Chondrocyte (in vitro differentiated cells): ENCODE measurements around the gene SPON1. TPM values are rescaled to one million over a fixed set of nuclear protein-coding genes. Genes with fewer than 3 reads are reported as not detected.

Experiments used
- DNase-seq: peaks from one replicate; pipeline ENCODE4 v3.0.0; 2021; ENCODE audit warnings: mixed read lengths, low spot score
- H3K27ac Mint-ChIP-seq: one replicate; pipeline ENCODE4 v1.8.0; 2021; ENCODE audit warnings: mild to moderate bottlenecking, moderate library complexity, mixed read lengths; ENCODE audit not compliant: unreplicated experiment
- H3K27me3 Mint-ChIP-seq: 2 replicates; pipeline ENCODE4 v1.8.0; 2021; ENCODE audit warnings: low read depth, mixed read lengths
- H3K36me3 Mint-ChIP-seq: 2 replicates; pipeline ENCODE4 v1.8.0; 2021; ENCODE audit warnings: low read depth, mixed read lengths
- H3K4me1 Mint-ChIP-seq: 2 replicates; pipeline ENCODE4 v1.8.0; 2021; ENCODE audit warnings: low read depth, mild to moderate bottlenecking, mixed read lengths
- H3K4me3 Mint-ChIP-seq: one replicate; pipeline ENCODE4 v1.8.0; 2021; ENCODE audit warnings: mild to moderate bottlenecking, moderate library complexity, mixed read lengths; ENCODE audit not compliant: unreplicated experiment
- H3K9me3 Mint-ChIP-seq: 2 replicates; pipeline ENCODE4 v1.8.0; 2021; ENCODE audit warnings: low read depth, mixed read lengths
- CTCF ChIP-seq: fragments of 200-600 bp; sonication (generic); IDR thresholded peaks from 2 replicates; pipeline ENCODE4 v1.5.0; 2021; ENCODE audit warnings: antibody characterized with exemption, mild to moderate bottlenecking, moderate library complexity
- total RNA-seq: library from RNA; stranded (reverse); gene quantifications from 3 replicates; pipeline ENCODE4 v1.2.1, GENCODE V29; 2021

SPON1 gene
- total RNA-seq, 1 donor from 2014 or later, result 0.10 TPM

DNA sequence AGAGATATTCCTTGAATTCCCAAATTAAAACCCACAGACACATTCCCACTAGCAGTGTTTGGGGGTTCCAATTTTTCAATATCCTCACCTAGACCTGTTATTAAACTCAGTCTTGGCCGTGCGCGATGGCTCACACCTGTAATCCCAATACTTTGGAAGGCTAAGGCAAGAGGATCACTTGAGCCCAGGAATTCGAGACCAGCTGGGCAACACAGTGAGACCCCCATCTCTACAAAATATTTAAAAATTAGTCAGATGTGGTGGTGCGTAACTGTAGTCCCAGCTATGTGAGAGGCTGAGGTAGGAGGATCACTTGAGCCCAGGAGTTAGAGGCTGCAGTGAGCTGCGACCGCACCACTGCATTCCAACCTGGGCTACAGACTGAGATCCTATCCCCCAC lies 343.1 kb downstream of the SPON1 start:
- DNase-seq, result no peak
- Mint-ChIP-seq H3K9me3 (no peaks in the 10 kb centered on the region), H3K4me3 (no peak overlapping the region), H3K27me3 (no peaks in the 10 kb centered on the region), H3K36me3 (no peaks in the 10 kb centered on the region), H3K4me1 (peaks cover 24% of the 10 kb centered on the region), H3K27ac (no peak overlapping the region)
- no peak for TF ChIP-seq CTCF

DNA sequence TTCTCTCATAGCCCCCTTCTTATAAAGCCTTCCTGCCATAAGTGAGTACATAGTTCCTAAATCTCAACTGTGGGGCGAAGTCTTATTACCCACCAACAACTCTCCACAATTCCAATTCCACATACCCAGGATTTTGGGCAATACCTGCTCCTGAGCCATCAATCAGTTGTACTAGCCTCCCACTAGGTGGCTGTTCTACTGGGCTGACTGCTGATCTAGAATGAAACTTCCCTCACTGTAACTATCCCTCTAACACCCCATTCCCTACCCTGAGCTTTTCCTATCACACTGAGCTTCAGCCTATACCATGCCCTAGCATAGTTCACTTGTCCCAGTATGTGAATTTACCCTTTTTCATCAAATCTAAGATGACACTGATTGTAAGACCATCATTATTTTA lies 344.0 kb downstream of the SPON1 start:
- TF ChIP-seq CTCF, result peak; percentile 1
- Mint-ChIP-seq H3K27me3 (no peaks in the 10 kb centered on the region), H3K36me3 (no peaks in the 10 kb centered on the region), H3K4me1 (peaks cover 24% of the 10 kb centered on the region), H3K9me3 (no peaks in the 10 kb centered on the region), H3K4me3 (no peak overlapping the region), H3K27ac (peak overlapping the region; percentile 46)
- no peak for DNase-seq

- Mint-ChIP-seq H3K9me3 (no peaks in the 10 kb centered on the region), H3K27ac (no peak overlapping the region), H3K36me3 (no peaks in the 10 kb centered on the region), H3K4me1 (peaks cover 30% of the 10 kb centered on the region), H3K4me3 (no peak overlapping the region), H3K27me3 (no peaks in the 10 kb centered on the region)
- peak; percentile 83 for TF ChIP-seq CTCF
- no peak for DNase-seq
Observed at GRCh38 chr11:14308114-14308896, 345.8 kb downstream of the SPON1 start.

DNA sequence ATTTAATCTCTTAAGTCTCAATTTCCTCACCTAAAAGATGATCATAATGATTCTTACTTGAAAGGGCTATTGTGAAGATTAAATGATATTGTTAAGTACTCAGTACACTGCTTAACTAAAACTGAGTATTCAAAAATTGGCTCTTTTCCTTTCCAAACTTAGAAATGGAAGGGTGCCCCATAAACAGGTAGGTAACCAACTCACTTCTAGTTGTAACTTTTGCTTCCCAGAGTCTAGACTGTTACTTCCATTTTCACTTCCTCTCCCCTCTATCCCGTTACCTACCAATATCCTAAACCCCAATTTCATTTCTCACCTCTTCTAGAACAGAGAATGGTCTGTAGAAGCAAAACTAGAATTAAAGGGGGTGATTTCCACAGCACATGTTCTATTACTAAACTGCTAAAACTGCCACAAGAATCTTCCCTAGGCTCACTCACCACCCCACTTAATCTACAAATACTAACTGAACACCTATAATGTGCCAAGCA lies 346.4 kb downstream of the SPON1 start:
- H3K4me3 Mint-ChIP-seq, result no peak overlapping the region
- peaks cover 36% of the 10 kb centered on the region for H3K4me1 Mint-ChIP-seq
- TF ChIP-seq CTCF, result peak; percentile 58
- no peak for DNase-seq
- H3K27me3 Mint-ChIP-seq, result no peaks in the 10 kb centered on the region
- H3K36me3 Mint-ChIP-seq, result no peaks in the 10 kb centered on the region
- H3K27ac Mint-ChIP-seq, result no peak overlapping the region
- H3K9me3 Mint-ChIP-seq, result no peaks in the 10 kb centered on the region

GRCh38 chr11:14309425-14310192 lies 347.1 kb downstream of the SPON1 start:
- no peak for TF ChIP-seq CTCF
- Mint-ChIP-seq H3K27me3 (no peaks in the 10 kb centered on the region), H3K9me3 (no peaks in the 10 kb centered on the region), H3K36me3 (no peaks in the 10 kb centered on the region), H3K4me1 (peaks cover 37% of the 10 kb centered on the region), H3K4me3 (no peak overlapping the region), H3K27ac (no peak overlapping the region)
- DNase-seq, result no peak
